ENCODE results near the gene OOSP4A. TPM values are rescaled to one million over a fixed set of nuclear protein-coding genes. Genes with fewer than 3 reads are reported as not detected.

The OOSP4A gene
- polyA plus RNA-seq, 2 of the 4 experiments (the other 2 are of a cell fraction), result not detected

DNA sequence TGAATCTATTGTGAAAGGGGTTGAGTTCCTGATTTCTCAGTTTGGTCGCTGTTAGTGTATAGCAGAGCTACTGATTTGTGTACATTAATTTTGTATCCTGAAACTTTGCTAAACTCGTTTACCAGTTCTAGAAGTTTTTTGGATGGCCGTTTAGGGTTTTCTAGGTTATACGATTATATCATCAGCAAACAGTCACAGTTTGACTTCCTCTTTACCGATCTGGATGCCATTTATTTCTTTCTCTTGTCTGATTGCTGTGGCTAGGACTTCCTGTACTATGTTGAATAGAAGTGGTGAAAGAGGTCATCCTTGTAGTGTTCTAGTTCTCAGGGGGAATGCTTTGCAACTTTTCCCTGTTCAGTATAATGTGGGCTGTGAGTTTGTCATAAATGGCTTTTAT is 28.6 kb downstream of the OOSP4A start (continued):
- TF ChIP-seq, protein P1, sequence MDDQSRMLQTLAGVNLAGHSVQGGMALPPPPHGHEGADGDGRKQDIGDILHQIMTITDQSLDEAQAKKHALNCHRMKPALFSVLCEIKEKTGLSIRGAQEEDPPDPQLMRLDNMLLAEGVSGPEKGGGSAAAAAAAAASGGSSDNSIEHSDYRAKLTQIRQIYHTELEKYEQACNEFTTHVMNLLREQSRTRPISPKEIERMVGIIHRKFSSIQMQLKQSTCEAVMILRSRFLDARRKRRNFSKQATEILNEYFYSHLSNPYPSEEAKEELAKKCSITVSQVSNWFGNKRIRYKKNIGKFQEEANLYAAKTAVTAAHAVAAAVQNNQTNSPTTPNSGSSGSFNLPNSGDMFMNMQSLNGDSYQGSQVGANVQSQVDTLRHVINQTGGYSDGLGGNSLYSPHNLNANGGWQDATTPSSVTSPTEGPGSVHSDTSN (IDR thresholded peaks at IDR 0.05), result no peak
- no peak for TF ChIP-seq HOXA7 (CRISPR knock-in tag; IDR thresholded peaks at IDR 0.05)

DNA sequence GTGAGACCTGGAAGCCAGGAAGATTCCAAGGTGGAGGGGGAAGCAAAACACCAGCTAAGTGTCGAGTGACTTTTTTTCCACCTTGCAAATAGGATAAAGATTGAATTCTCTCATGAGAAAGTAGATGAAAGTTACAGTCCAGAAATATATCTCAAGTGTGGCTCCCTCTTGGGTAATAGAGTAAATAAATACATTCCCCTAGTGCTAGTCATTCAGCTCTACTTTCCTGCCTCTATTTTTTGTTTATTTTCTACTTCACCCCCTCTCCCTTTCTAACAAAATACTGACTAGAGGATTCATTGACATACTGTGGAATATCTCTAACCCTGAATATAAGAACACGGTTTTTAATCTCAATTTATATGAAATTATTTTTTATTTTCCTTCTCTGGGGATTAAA is 34.0 kb downstream of the OOSP4A start:
- Histone ChIP-seq H3K4me1 (no peaks in the 10 kb centered on the region), H3K4me2 (no peak overlapping the region), H3K9me3 (no peaks in the 10 kb centered on the region), H3K27ac (no peak overlapping the region), H3K4me3 (no peak overlapping the region)
- WGBS (ENCODE audit: missing lambda C conversion rate), result 1% methylated on average over 2 of the region's 2 CpGs
- TF ChIP-seq HOXB13 (CRISPR knock-in tag; IDR thresholded peaks at IDR 0.05; ENCODE audit: low read depth) (no peak), FOSB (CRISPR knock-in tag; IDR thresholded peaks at IDR 0.05) (no peak)
- ATAC-seq, result no peak
- DNase-seq (ENCODE audit: low read depth in 1 of 2, low spot score in 1 of 2), result no peak
- no peak for FAIRE-seq
- ChIA-PET POLR2A (no interaction called here), CTCF (interaction anchor here (0.9 kb wide), 1 partner anchor 11 kb away, joined by 3 read pairs; no protein-coding TSS in a partner anchor)

DNA sequence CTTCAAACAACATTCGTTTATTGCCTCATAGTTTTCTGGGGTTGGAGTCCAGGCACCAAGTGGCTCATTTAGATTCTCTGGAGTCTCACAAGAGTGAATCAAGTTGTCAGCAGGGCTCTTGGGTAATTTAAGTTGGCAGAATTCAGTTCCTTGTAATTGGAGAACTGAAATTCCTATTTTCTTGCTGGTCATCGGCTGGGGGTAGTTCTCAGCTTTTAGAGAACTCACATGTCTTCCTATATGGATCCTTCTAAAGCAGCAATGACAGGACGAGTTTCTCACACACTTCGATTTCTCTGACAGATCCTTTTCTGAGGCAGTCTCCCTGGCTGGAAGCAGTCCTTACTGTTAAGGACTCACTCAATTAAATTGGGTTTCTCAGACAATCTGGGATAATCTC is 35.9 kb downstream of the OOSP4A start:
- H3K9me3 ChIP-seq, result no peaks in the 10 kb centered on the region
- DNase-seq (ENCODE audit: low read depth in 1 of 2, low spot score in 1 of 2) (no peak), FAIRE-seq (no peak), ATAC-seq (no peak)
- no peak for TF ChIP-seq MAFK (IDR thresholded peaks at IDR 0.05; ENCODE audit: partially characterized antibody)
- no peak for TF ChIP-seq JUNB (IDR thresholded peaks at IDR 0.05)
- TF ChIP-seq, protein P2, sequence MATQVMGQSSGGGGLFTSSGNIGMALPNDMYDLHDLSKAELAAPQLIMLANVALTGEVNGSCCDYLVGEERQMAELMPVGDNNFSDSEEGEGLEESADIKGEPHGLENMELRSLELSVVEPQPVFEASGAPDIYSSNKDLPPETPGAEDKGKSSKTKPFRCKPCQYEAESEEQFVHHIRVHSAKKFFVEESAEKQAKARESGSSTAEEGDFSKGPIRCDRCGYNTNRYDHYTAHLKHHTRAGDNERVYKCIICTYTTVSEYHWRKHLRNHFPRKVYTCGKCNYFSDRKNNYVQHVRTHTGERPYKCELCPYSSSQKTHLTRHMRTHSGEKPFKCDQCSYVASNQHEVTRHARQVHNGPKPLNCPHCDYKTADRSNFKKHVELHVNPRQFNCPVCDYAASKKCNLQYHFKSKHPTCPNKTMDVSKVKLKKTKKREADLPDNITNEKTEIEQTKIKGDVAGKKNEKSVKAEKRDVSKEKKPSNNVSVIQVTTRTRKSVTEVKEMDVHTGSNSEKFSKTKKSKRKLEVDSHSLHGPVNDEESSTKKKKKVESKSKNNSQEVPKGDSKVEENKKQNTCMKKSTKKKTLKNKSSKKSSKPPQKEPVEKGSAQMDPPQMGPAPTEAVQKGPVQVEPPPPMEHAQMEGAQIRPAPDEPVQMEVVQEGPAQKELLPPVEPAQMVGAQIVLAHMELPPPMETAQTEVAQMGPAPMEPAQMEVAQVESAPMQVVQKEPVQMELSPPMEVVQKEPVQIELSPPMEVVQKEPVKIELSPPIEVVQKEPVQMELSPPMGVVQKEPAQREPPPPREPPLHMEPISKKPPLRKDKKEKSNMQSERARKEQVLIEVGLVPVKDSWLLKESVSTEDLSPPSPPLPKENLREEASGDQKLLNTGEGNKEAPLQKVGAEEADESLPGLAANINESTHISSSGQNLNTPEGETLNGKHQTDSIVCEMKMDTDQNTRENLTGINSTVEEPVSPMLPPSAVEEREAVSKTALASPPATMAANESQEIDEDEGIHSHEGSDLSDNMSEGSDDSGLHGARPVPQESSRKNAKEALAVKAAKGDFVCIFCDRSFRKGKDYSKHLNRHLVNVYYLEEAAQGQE (IDR thresholded peaks at IDR 0.05), result no peak
- TF ChIP-seq FOSB (CRISPR knock-in tag; IDR thresholded peaks at IDR 0.05), result no peak
- TF ChIP-seq, protein P3, sequence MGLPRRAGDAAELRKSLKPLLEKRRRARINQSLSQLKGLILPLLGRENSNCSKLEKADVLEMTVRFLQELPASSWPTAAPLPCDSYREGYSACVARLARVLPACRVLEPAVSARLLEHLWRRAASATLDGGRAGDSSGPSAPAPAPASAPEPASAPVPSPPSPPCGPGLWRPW (IDR thresholded peaks at IDR 0.05), result no peak
- TF ChIP-seq KDM5A (IDR thresholded peaks at IDR 0.05), result no peak
- TF ChIP-seq, protein P1 (IDR thresholded peaks at IDR 0.05), result no peak
- TF ChIP-seq ESRRA (IDR thresholded peaks at IDR 0.05; ENCODE audit: borderline replicate concordance, low read length), result no peak
- no peak for TF ChIP-seq RAD21 (conservative IDR thresholded peaks at IDR 0.05 in 1 of 2, IDR thresholded peaks at IDR 0.05 in 1 of 2)
- no peak for TF ChIP-seq HDAC2 (IDR thresholded peaks at IDR 0.05)
- H3K27ac ChIP-seq, result no peak overlapping the region
- H3K4me2 ChIP-seq, result no peak overlapping the region
- no peaks in the 10 kb centered on the region for H3K4me1 ChIP-seq
- CTCF ChIA-PET, result interaction anchor here (0.6 kb wide), 1 partner anchor 130 kb away, joined by 3 read pairs; no protein-coding TSS in a partner anchor
- 3% methylated on average over 4 of the region's 4 CpGs for WGBS (ENCODE audit: missing lambda C conversion rate)
- no peak overlapping the region for H3K4me3 ChIP-seq
- POLR2A ChIA-PET, result no interaction called here

DNA sequence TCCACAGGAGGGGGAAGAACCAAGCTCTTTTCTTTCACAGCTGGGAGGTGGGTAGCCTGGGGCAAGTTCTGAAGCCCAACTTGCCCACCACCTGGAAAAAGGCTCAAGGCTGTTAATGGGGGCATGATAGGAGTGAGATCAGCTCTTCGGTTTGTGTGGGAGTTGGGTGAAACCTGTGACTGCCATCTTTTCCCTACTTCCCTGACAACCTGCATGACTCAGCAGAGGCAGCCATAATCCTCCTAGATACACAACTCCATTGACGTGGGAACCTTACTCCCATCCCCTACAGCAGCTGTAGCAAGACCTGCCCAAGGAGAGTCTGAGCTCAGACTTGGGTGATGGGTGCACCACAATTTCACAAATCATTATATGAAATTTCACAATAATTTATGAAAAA is 39.9 kb downstream of the OOSP4A start:
- POLR2A ChIA-PET, result no interaction called here
- Histone ChIP-seq H3K4me1 (no peaks in the 10 kb centered on the region), H3K4me2 (no peak overlapping the region), H3K9me3 (no peaks in the 10 kb centered on the region), H3K27ac (no peak overlapping the region), H3K4me3 (no peak overlapping the region)
- ATAC-seq (no peak), DNase-seq (ENCODE audit: low read depth in 1 of 2, low spot score in 1 of 2) (peak in 1 of 2 experiments; percentile 21), FAIRE-seq (no peak)
- 29% methylated on average over 2 of the region's 2 CpGs for WGBS (ENCODE audit: missing lambda C conversion rate)
- CTCF ChIA-PET, result no interaction called here
- TF ChIP-seq TP53 (CRISPR knock-in tag; IDR thresholded peaks at IDR 0.05) (no peak), SMC3 (IDR thresholded peaks at IDR 0.05) (no peak), RAD21 (conservative IDR thresholded peaks at IDR 0.05 in 1 of 2, IDR thresholded peaks at IDR 0.05 in 1 of 2) (no peak), ESRRA (IDR thresholded peaks at IDR 0.05; ENCODE audit: borderline replicate concordance, low read length) (no peak), ZFP36 (IDR thresholded peaks at IDR 0.05; ENCODE audit: borderline replicate concordance, partially characterized antibody) (no peak), HOXB13 (CRISPR knock-in tag; IDR thresholded peaks at IDR 0.05; ENCODE audit: low read depth) (no peak), HOXA7 (CRISPR knock-in tag; IDR thresholded peaks at IDR 0.05) (no peak), JUN (IDR thresholded peaks at IDR 0.05) (no peak)

All from A549 (cell line).